HG03280 (cell line): Measurements from ENCODE around the gene FAM181A.

Experiments
- ATAC-seq: cut with Tn5 transposase; IDR thresholded peaks from one replicate; pipeline ENCODE4 v1.9.1; 2021; ENCODE audit warnings: mild to moderate bottlenecking, moderate library complexity; ENCODE audit not compliant: unreplicated experiment

FAM181A gene

DNA sequence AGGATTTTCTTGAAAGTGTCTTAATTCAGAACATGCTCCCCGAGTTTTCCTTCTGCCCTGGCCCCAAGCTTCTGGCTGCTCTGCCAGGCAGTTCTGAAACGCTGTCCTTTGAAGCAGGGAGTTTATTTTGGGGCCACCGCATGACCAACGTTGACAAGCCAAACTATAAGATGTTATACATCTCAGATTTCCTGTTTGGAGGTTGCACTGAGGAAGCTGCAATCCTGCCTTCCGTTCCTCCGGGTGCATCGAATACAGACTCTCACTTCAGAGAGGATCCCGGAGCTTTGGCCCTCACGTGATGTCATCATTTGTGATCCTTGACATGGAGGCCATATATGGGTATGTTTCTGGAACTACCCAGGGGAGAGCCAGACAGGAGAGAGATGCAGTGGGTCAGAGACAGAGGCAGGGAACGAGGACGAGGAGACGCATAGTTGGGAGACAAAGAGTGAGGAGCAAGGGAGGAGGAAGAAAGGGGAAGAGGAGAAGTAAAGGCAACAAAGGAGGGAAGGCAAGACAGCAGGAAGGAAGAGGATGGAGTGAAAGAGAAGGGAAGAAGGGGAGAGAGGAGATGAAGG, 49.4 kb downstream of the FAM181A start, which contains the start of gene ASB2:
ASB2 (minus strand) TSS at position 94 of the 581 bp plus-strand sequence. CDS start 12,031 bp downstream, outside the sequence.
- ATAC-seq: peak; percentile 10

GRCh38 chr14:93977171-93977570, 50.0 kb downstream of the FAM181A start:
- no peak for ATAC-seq

DNA sequence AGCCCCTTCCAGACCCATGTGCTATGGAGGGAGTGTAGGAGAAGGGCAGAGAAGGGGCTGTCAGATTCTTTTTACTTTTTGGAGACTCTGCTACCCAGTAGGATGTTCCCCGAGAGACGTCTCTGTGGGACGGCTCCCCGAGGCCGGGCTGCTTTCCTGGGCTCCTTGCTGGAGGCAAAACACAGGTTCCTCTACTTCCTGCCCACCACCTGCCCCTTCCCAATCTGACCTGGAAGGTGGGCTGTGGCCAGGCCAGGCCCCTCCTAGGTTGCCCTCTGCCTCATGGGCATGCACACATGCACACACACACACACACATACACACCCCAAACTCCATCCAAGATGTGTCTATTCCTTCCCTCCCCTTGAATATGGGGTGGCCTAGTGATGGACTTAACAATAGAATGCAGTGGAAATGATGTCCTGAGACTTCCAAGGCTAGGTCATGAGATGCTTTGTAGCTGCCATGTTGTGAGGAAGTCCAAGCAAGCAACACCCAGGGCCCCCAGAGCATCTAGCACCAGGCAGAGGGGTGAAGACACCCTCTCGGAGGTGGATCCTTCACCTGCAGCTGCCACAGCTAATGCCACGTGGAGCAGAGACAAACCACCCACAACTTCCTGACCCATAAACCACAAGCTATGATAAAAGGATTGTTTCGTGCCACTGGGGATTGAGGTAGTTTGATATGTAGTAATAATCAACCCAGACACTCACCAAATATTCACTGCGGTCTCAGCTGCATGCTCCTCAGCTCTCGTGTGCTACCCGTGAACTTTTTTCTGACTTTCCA, 50.8 kb downstream of the FAM181A start:
- ATAC-seq: no peak

- no peak for ATAC-seq
Measured at GRCh38 chr14:93978735-93979134, 51.6 kb downstream of the FAM181A start.
